ENCODE results near the gene SPOPL.
A peak's percentile ranks its signal among the peaks of the same experiment; 100 is the strongest.

The SPOPL gene

DNA sequence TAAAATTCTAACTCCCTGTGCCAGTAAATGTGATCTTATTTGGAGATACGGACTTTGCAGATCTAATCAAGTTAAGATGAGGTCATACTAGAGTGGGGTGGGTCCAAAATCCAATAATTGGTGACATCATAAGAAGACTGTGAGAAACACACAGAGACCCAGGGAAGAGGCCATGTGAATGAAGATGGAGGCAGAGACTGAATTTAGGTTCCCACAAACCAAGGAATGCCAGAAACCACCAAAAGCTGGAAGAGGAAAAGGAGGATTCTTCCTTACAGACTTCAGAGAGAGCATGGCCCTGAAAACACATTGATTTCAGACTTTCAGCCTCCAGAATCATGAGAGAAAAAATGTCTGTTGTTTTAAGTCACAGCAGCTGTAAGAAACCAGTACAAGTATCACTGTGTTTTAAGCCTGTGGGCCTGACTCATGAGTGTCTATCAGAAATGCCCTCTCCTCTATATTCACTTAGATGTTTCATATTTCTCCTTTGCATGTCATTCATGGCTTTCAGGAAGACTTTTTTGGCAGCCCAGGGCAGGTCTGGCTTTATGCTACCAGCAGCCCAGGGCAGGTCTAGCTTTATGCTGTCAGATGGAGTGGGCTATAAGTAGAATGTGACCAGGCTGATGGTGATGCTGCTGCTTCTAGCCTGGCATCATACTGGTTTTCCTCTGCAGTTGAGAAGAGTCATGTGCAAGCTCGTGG is 100.0 kb downstream of the SPOPL start:
- DNase-seq (ENCODE audit: low spot score): no peak

- no peak for DNase-seq (ENCODE audit: low spot score)
Measured at GRCh38 chr2:138602166-138602460, 100.5 kb downstream of the SPOPL start.

DNA sequence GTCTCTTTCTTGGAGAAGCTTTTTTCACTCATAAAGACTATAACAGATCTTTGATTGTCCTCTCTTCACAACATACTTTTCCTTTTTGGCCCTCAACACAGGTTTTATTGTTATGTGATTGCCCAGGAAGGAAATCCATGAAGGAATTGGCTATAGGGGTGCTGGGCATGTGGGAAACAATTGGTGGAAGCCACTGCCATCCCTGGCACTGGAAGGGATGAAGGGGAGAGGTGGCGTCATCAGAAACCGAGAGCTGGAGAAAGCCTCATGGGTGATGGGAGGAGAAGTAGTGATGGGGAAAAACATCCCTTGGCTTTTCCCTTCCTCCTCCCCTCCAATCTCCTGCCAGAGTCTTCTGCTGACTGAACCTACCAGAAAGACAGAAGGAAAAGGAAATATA is 106.2 kb downstream of the SPOPL start:
- DNase-seq (ENCODE audit: low spot score): no peak

- DNase-seq (ENCODE audit: low spot score): no peak
Measured at GRCh38 chr2:138609446-138609845, 107.9 kb downstream of the SPOPL start.

DNA sequence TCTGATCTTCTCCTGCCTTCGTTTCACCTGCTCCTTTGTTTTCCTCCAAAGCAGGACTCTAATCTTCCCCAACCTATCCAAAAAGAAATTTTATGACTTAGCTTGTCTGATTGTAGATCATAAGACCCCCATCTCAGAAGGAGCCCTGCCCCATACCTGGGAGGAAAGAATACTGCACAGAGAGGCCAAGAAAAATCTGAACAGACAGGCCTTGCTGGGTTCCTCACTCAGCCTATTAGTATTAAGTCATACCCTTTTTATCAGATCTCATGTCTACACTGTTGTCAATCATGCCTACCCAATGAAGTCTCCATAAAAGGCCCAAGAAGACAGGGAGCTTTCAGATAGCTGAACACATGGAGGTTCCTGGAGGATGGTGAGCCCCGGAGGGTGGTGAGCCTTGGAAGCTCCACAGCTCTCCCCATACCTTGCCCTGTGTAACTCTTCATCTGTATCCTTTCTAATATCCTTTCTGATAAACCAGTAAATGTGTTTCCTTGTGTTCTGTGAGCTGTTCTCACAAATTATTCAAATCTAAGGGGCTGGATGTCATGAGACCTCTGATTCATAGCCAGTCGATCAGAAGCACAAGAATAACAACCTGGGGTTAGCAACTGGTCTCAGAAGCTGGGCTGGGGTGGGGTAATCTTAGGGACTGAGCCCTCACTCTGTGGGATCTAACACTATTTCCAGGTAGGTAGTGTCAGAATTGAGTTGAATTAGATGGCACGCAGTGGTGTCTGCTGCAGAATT is 108.8 kb downstream of the SPOPL start:
- DNase-seq (ENCODE audit: low spot score): no peak

GRCh38 chr2:138615257-138615656 is 113.7 kb downstream of the SPOPL start:
- DNase-seq (ENCODE audit: low spot score): peak; percentile 14

DNA sequence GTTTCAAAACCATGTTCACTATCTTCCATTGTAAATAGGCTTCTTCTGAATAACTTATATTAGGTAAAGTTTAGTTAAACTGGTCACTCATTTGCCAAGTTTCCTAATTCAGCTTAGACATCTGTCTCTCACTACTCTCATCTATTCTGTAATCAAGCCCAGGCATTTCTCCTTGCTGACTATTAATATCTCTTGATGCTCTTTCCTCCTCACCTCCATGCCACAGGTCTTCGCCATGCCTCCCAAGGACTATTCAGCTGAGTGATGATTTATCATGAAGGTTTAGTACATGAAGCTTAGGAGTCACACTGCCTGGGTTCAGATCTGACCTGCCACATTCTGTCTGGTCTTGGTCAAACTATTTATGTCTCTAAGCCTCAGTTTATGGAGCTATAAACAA is 115.5 kb downstream of the SPOPL start:
- DNase-seq (ENCODE audit: low spot score): no peak

- DNase-seq (ENCODE audit: low spot score): no peak
Measured at GRCh38 chr2:138618971-138619370, 117.4 kb downstream of the SPOPL start.

DNA sequence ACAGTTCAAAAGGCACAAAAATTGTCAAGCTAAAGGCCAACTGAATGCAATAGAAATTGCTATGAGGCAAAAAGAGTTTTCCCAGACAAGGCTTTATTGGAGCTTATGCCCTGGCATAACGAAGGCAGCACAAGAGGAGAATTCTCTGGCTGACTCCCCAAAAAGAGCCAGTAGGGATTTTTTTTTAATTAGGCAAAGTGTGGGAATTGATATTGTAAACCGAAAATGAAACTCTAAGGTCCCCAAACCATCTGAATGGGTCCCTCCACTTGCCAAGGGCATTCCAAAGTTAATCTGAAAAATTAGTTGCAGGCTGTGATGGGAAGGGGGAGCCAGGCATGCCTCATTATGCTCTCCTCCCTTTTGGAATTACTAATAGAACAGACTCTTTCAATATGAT is 118.9 kb downstream of the SPOPL start:
- DNase-seq (ENCODE audit: low spot score): no peak

DNA sequence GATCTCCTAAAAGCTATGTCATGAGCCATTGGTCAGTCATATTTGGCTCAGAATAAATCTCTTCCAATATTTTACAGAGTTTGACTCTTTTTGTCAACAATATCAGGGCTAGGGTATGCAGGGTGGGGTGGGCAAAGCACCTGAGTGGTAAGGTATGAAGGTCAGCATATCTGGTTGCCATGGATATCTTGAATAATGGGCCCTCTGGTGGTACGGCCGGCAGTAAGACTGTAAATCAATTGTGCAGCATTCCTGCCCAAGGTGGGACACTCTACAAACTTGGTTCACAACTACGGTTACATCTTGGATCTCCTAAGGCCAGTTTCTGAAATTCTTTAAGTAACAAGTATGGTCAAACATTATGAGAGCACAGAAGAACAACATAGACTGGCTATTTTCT is 119.6 kb downstream of the SPOPL start:
- DNase-seq (ENCODE audit: low spot score): no peak

DNA sequence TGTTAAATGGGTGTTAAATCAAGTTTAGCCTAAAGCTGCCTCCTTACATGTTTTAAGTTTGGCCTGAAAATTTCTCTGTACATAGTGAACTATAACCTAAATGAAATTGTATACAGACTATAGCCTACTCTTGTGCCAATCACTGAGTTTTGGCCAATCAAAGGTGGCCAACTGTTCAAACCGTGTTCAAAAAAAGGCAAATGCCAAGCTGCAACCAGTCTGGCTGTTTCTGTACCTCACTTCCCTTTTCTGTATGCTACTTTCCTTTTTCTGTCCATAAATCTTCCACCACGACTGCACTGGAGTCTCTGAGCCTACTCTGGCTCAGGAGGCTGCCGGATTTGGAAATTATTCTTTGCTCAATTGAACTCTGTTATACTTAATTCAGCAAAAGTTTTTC is 121.0 kb downstream of the SPOPL start:
- no peak for DNase-seq (ENCODE audit: low spot score)

Data from iPS-NIHi11 (cell line).